ENCODE measurements around the gene CAPS2. TPM values are rescaled to one million over a fixed set of nuclear protein-coding genes. Genes with fewer than 3 reads are reported as not detected.

The CAPS2 gene
- total RNA-seq, 2 donors from 2014 or later = 18.7 to 23.0 TPM

- TF ChIP-seq CTCF (IDR thresholded peaks at IDR 0.05) = no peak
- H3K36me3 ChIP-seq = no peaks in the 10 kb centered on the region
- H3K9me3 ChIP-seq = no peaks in the 10 kb centered on the region
- ATAC-seq (ENCODE audit: insufficient number of reproducible peaks, low FRiP score, low read depth) (no peak), DNase-seq (ENCODE audit: low spot score) (no peak)
- H3K4me3 ChIP-seq = no peak overlapping the region
- no peaks in the 10 kb centered on the region for H3K4me1 ChIP-seq (ENCODE audit: control insufficient read depth in 1 of 2, low read depth in 2 of 2)
- no peak overlapping the region for H3K27ac ChIP-seq
- H3K27me3 ChIP-seq (replicated peaks; ENCODE audit: insufficient read depth) = no peaks in the 10 kb centered on the region
Observed at GRCh38 chr12:75294336-75294735, 35.8 kb downstream of the CAPS2 start.

DNA sequence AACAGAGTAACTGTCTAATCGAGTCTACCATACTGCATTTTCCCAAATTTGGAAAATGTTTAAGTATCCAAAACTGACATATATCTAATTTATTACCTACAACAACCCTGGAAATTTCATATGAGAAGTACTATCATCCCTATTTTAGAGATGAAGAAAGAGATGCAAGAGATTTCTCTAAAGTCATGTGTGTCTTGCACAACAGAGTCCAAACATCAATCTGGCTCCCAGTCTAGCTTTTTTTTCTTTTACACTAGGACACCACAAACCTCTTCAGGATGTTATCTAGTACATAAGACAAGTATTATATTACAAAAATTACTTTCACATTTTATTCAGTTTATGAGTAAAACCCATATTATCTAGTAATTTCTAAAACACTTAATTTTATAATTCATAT is 39.1 kb downstream of the CAPS2 start:
- Histone ChIP-seq H3K36me3 (no peaks in the 10 kb centered on the region), H3K4me1 (ENCODE audit: control insufficient read depth in 1 of 2, low read depth in 2 of 2) (no peaks in the 10 kb centered on the region), H3K27me3 (replicated peaks; ENCODE audit: insufficient read depth) (no peaks in the 10 kb centered on the region), H3K9me3 (no peaks in the 10 kb centered on the region), H3K4me3 (no peak overlapping the region), H3K27ac (no peak overlapping the region)
- DNase-seq (ENCODE audit: low spot score) (no peak), ATAC-seq (ENCODE audit: insufficient number of reproducible peaks, low FRiP score, low read depth) (no peak)
- TF ChIP-seq CTCF (IDR thresholded peaks at IDR 0.05) = no peak

GRCh38 chr12:75289753-75290152 is 40.4 kb downstream of the CAPS2 start:
- no peak for DNase-seq (ENCODE audit: low spot score)
- Histone ChIP-seq H3K36me3 (no peaks in the 10 kb centered on the region), H3K27me3 (replicated peaks; ENCODE audit: insufficient read depth) (no peaks in the 10 kb centered on the region), H3K9me3 (no peaks in the 10 kb centered on the region), H3K4me3 (no peak overlapping the region), H3K4me1 (ENCODE audit: control insufficient read depth in 1 of 2, low read depth in 2 of 2) (no peaks in the 10 kb centered on the region), H3K27ac (no peak overlapping the region)
- no peak for TF ChIP-seq CTCF (IDR thresholded peaks at IDR 0.05)
- no peak for ATAC-seq (ENCODE audit: insufficient number of reproducible peaks, low FRiP score, low read depth)

DNA sequence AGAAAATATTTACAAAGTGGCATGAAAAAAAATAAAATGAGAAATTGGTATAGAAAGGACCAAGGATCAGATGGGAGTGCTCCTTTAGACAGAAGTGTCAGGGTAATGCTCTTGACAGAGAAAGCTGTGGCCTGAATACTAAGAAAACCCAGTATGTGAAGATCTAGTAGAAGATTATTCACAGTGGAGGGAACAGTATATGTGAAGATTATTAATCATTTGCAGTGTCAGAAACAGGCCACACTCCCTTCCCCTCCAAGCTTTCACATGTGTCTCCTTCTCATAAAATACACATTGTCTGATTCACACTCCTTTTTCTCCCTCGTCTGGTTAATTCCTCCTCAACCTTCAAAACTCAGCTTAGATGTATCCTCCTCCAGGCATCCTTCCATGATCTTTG is 41.3 kb downstream of the CAPS2 start:
- H3K9me3 ChIP-seq = no peaks in the 10 kb centered on the region
- no peak for TF ChIP-seq CTCF (IDR thresholded peaks at IDR 0.05)
- H3K36me3 ChIP-seq = no peaks in the 10 kb centered on the region
- DNase-seq (ENCODE audit: low spot score) (no peak), ATAC-seq (ENCODE audit: insufficient number of reproducible peaks, low FRiP score, low read depth) (no peak)
- H3K4me1 ChIP-seq (ENCODE audit: control insufficient read depth in 1 of 2, low read depth in 2 of 2) = no peaks in the 10 kb centered on the region
- no peak overlapping the region for H3K4me3 ChIP-seq
- no peaks in the 10 kb centered on the region for H3K27me3 ChIP-seq (replicated peaks; ENCODE audit: insufficient read depth)
- H3K27ac ChIP-seq = no peak overlapping the region

DNA sequence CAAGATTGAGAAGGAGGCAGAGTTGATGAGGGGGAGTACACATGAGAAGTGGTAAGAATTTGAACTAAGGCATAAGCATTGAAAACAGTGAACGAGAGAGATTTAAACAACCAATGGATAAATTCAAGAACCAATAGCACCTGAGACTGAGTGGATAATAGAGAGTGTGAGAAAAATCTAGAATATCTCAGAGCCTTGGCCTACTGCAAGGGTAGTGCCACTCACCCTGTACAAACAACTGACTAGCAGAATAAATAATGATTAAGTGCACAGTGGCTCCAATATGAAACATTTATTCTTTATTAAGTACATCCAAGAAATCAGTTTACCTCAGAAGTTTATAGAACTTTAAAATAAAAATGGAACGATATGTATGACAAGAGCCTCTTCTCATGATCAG is 54.4 kb downstream of the CAPS2 start:
- H3K9me3 ChIP-seq = no peaks in the 10 kb centered on the region
- H3K36me3 ChIP-seq = no peaks in the 10 kb centered on the region
- no peaks in the 10 kb centered on the region for H3K4me1 ChIP-seq (ENCODE audit: control insufficient read depth in 1 of 2, low read depth in 2 of 2)
- H3K27me3 ChIP-seq (replicated peaks; ENCODE audit: insufficient read depth) = no peaks in the 10 kb centered on the region
- ATAC-seq (ENCODE audit: insufficient number of reproducible peaks, low FRiP score, low read depth) = no peak
- H3K27ac ChIP-seq = no peak overlapping the region
- DNase-seq (ENCODE audit: low spot score) = no peak
- no peak overlapping the region for H3K4me3 ChIP-seq
- TF ChIP-seq CTCF (IDR thresholded peaks at IDR 0.05) = no peak

Measured in thoracic aorta (tissue), 2 donors.